HCT116 (cell line): ENCODE results near the gene BCAR1. TPM values are rescaled to one million over a fixed set of nuclear protein-coding genes. Genes with fewer than 3 reads are reported as not detected.

Experiments used
- ATAC-seq: fragments of 200-7000 bp; cut with Tn5 transposase; 2 replicates; pipeline ENCODE4 v1.9.1; 2020; ENCODE audit warnings: mild to moderate bottlenecking, moderate library complexity
- BruUV-seq: library from RNA; stranded (reverse); fragments of 400-500 nt; replicated peaks from 2 replicates; lab custom pipeline; 2021; lab: Mats Ljungman, UMichigan
- CTCF ChIA-PET: fragments of 300-600 bp; sonication (Branson Sonifier 250); formaldehyde crosslinking; loops from one replicate; lab custom pipeline; 2021; ENCODE audit warnings: antibody characterized with exemption; lab: Charles Lee
- POLR2A ChIA-PET: fragments of 300-600, 350-600 bp; sonication (Branson Sonifier 250); formaldehyde crosslinking; loops from one replicate; lab custom pipeline; 2021; ENCODE audit warnings: antibody characterized with exemption; lab: Charles Lee
- RAD21 ChIA-PET, 2 experiments: fragments of 300-600 bp; sonication (Branson Sonifier 250); formaldehyde crosslinking; loops; one replicate each; lab custom pipeline; 2023; ENCODE audit warnings: low total read pairs in 2 of 2; ENCODE audit not compliant: uncharacterized antibody in 2 of 2, unreplicated experiment in 2 of 2, low non-redundant PET in 1 of 2; lab: Charles Lee
- DNase-seq: peaks from one replicate; pipeline ENCODE4 v3.0.0-alpha.2; 2010; ENCODE audit warnings: low read depth, low spot score
- H2AFZ ChIP-seq: fragments of 200-600 bp; shearing (Covaris generic), sonication (generic); 2 replicates; pipeline ENCODE4 v1.6.1; 2017; ENCODE audit warnings: low read depth, mixed run types, mixed read lengths, antibody characterized with exemption, low read length; ENCODE audit not compliant: poor library complexity, severe bottlenecking
- H3K27ac ChIP-seq: 2 replicates; pipeline ENCODE4 v1.5.1; 2012; ENCODE audit warnings: low read depth, low read length
- H3K27me3 ChIP-seq: fragments of 200-600 bp; sonication (generic); 2 replicates; pipeline ENCODE4 v1.6.1; 2016; ENCODE audit warnings: mixed run types, low read length, mixed read lengths; ENCODE audit not compliant: insufficient read depth
- H3K36me3 ChIP-seq, 2 experiments: fragments of 200-500 bp in 1 of 2; fragments of 200-600 bp in 1 of 2; sonication (Bioruptor generic) in 1 of 2; sonication (generic) in 1 of 2; 2 replicates each; pipeline versions ENCODE4 v1.5.1 to v1.6.1; 2014 to 2016; ENCODE audit warnings: low read length in 2 of 2, inconsistent platforms in 1 of 2, mixed read lengths in 1 of 2, mixed run types in 1 of 2; ENCODE audit not compliant: insufficient read depth in 2 of 2, control insufficient read depth in 1 of 2
- H3K4me1 ChIP-seq, 2 experiments: fragments of 200-600 bp in 1 of 2; sonication (generic) in 1 of 2; 2 replicates each; pipeline versions ENCODE4 v1.5.1 to v1.6.1; 2012 to 2017; ENCODE audit warnings: low read length in 2 of 2, inconsistent platforms in 1 of 2, mild to moderate bottlenecking in 1 of 2, mixed read lengths in 1 of 2, mixed run types in 1 of 2, moderate library complexity in 1 of 2; ENCODE audit not compliant: insufficient read depth in 2 of 2, control insufficient read depth in 1 of 2
- H3K4me2 ChIP-seq: fragments of 200-600 bp; sonication (generic); 2 replicates; pipeline ENCODE4 v1.6.1; 2017; ENCODE audit warnings: mixed run types, low read length, mixed read lengths
- H3K4me3 ChIP-seq, 2 experiments: fragments of 200-600 bp in 1 of 2; sonication (generic) in 1 of 2; replicated peaks in 1 of 2; 2 replicates each; pipeline ENCODE4 v1.5.1; 2011 to 2016; ENCODE audit warnings: low read length in 2 of 2, control low read depth in 1 of 2, low read depth in 1 of 2, mild to moderate bottlenecking in 1 of 2, mixed read lengths in 1 of 2, mixed run types in 1 of 2
- H3K79me2 ChIP-seq: fragments of 200-600 bp; sonication (generic); 2 replicates; pipeline ENCODE4 v1.6.1; 2017; ENCODE audit warnings: mild to moderate bottlenecking, mixed run types, low read length, moderate library complexity, mixed read lengths; ENCODE audit not compliant: insufficient read depth
- H3K9ac ChIP-seq: fragments of 200-600 bp; sonication (generic); 2 replicates; pipeline ENCODE4 v1.6.1; 2016; ENCODE audit warnings: low read length, mixed read lengths
- H3K9me2 ChIP-seq: fragments of 200-600 bp; sonication (generic), shearing (Covaris generic); 2 replicates; pipeline ENCODE4 v1.6.1; 2017; ENCODE audit warnings: mixed run types, mild to moderate bottlenecking, moderate library complexity; ENCODE audit not compliant: insufficient read depth
- H3K9me3 ChIP-seq, 2 experiments: fragments of 200-500 bp in 1 of 2; fragments of 200-600 bp in 1 of 2; sonication (Bioruptor generic) in 1 of 2; sonication (generic) in 1 of 2; 2 replicates each; pipeline ENCODE4 v1.6.1; 2014 to 2017; ENCODE audit warnings: low read length in 2 of 2, mixed read lengths in 2 of 2, inconsistent platforms in 1 of 2, low read depth in 1 of 2, mild to moderate bottlenecking in 1 of 2, mixed run types in 1 of 2, moderate library complexity in 1 of 2; ENCODE audit not compliant: control insufficient read depth in 1 of 2, insufficient read depth in 1 of 2
- H4K20me1 ChIP-seq: fragments of 200-600 bp; sonication (generic), shearing (Covaris generic); 2 replicates; pipeline ENCODE4 v1.6.1; 2017; ENCODE audit warnings: mixed run types, mild to moderate bottlenecking, moderate library complexity; ENCODE audit not compliant: insufficient read depth
- CBX3 ChIP-seq: IDR thresholded peaks from 2 replicates; pipeline ENCODE4 v1.6.1; 2012; ENCODE audit warnings: low read depth
- CEBPB ChIP-seq: IDR thresholded peaks from 2 replicates; pipeline ENCODE4 v1.6.1; 2012; ENCODE audit warnings: low read depth
- CTCF ChIP-seq, 3 experiments: fragments of 200-600 bp in 1 of 3; sonication (generic) in 1 of 3; IDR thresholded peaks in 2 of 3; conservative IDR thresholded peaks in 1 of 3; 2 replicates each; pipeline ENCODE4 v1.5.1; 2012 to 2017; ENCODE audit warnings: low read depth in 2 of 3, low read length in 2 of 3, antibody characterized with exemption in 1 of 3, borderline replicate concordance in 1 of 3, control low read depth in 1 of 3, mild to moderate bottlenecking in 1 of 3, mixed read lengths in 1 of 3, mixed run types in 1 of 3, moderate library complexity in 1 of 3; ENCODE audit not compliant: insufficient read depth in 1 of 3
- ELF1 ChIP-seq: IDR thresholded peaks from 2 replicates; pipeline ENCODE4 v1.6.1; 2012; ENCODE audit warnings: low read depth, borderline replicate concordance
- EZH2 ChIP-seq: fragments of 200-600 bp; sonication (generic); IDR thresholded peaks from 2 replicates; pipeline ENCODE4 v1.6.1; 2017; ENCODE audit warnings: antibody characterized with exemption, mixed run types
- EZH2phosphoT487 ChIP-seq: fragments of 200-600 bp; IDR thresholded peaks from 2 replicates; pipeline ENCODE4 v1.6.1; 2018; ENCODE audit warnings: antibody characterized with exemption, borderline replicate concordance
- FOSL1 ChIP-seq: IDR thresholded peaks from 2 replicates; pipeline ENCODE4 v1.6.1; 2012; ENCODE audit warnings: low read depth
- JUND ChIP-seq: IDR thresholded peaks from 2 replicates; pipeline ENCODE4 v1.6.1; 2012
- MAX ChIP-seq: IDR thresholded peaks from 2 replicates; pipeline ENCODE4 v1.6.1; 2012
- POLR2A ChIP-seq: IDR thresholded peaks from 2 replicates; pipeline ENCODE4 v1.7.0; 2011; ENCODE audit warnings: borderline replicate concordance; ENCODE audit not compliant: insufficient read depth, insufficient read length; ENCODE audit errors: extremely low read depth
- POLR2AphosphoS5 ChIP-seq: IDR thresholded peaks from 2 replicates; pipeline ENCODE4 v1.6.1; 2011; ENCODE audit warnings: mild to moderate bottlenecking, low read depth, low read length, moderate library complexity
- REST ChIP-seq: IDR thresholded peaks from 2 replicates; pipeline ENCODE4 v1.6.1; 2012; ENCODE audit warnings: low read depth
- SIN3A ChIP-seq: IDR thresholded peaks from 2 replicates; pipeline ENCODE4 v1.6.1; 2012; ENCODE audit warnings: low read depth
- SRF ChIP-seq: IDR thresholded peaks from 2 replicates; pipeline ENCODE4 v1.6.1; 2012; ENCODE audit warnings: low read depth
- YY1 ChIP-seq: IDR thresholded peaks from 2 replicates; pipeline ENCODE4 v1.6.1; 2011; ENCODE audit warnings: low read length, low read depth, moderate library complexity, mild to moderate bottlenecking; ENCODE audit not compliant: insufficient replicate concordance; ENCODE audit errors: extremely low read depth
- ZFX ChIP-seq: fragments of 450-650 bp; IDR thresholded peaks from 2 replicates; pipeline ENCODE4 v1.6.1; 2017
- ZNF274 ChIP-seq: fragments of 200-500 bp; sonication (Bioruptor generic); IDR thresholded peaks from 2 replicates; pipeline ENCODE4 v1.6.1; 2014; ENCODE audit warnings: mild to moderate bottlenecking, low read depth, low read length, inconsistent platforms
- intact Hi-C: fragments of 100-400 bp; cut with micrococcal nuclease; formaldehyde crosslinking; loops from 2 replicates; pipeline ENCODE4 v1.10.0; 2022
- total RNA-seq: library from RNA; stranded (reverse); gene quantifications from one replicate; pipeline ENCODE4 v1.2.1, GENCODE V29; 2021; ENCODE audit not compliant: unreplicated experiment

Gene BCAR1
- total RNA-seq, 1 experiment from 2014 or later = 49.6 TPM

- TF ChIP-seq REST (no peak), ZNF274 (no peak), JUND (no peak), POLR2AphosphoS5 (no peak), CTCF (IDR thresholded peaks at IDR 0.05 in 2 of 3, conservative IDR thresholded peaks at IDR 0.05 in 1 of 3; ENCODE audit: borderline replicate concordance in 1 of 3, insufficient read depth in 1 of 3, low read depth in 2 of 3, low read length in 2 of 3) (no peak), EZH2 (no peak)
These were observed 42.3 kb upstream of the BCAR1 start (continued) for GRCh38 chr16:75293772-75294171.

- H3K9me2 ChIP-seq = no peaks in the 10 kb centered on the region
- ChIA-PET RAD21 (no interaction called here), POLR2A (interaction anchor here (1.2 kb wide), 1 partner anchor 12 kb away, joined by 5 read pairs; no protein-coding TSS in a partner anchor), CTCF (interaction anchor here (1.5 kb wide), 1 partner anchor 10 kb away, joined by 3 read pairs; no protein-coding TSS in a partner anchor)
- no peaks in the 10 kb centered on the region for H4K20me1 ChIP-seq
- no peak overlapping the region for H3K9ac ChIP-seq
- H2AFZ ChIP-seq = no peak overlapping the region
- ATAC-seq = no peak
- peaks cover 4 to 30% of the 10 kb centered on the region in 2 experiments; a peak in 3 of 4 replicates for H3K4me1 ChIP-seq
- H3K4me3 ChIP-seq = no peak overlapping the region
- no peaks in the 10 kb centered on the region for H3K9me3 ChIP-seq
- no peak overlapping the region for H3K4me2 ChIP-seq
- H3K27me3 ChIP-seq = no peaks in the 10 kb centered on the region
- no TSS peak for BruUV-seq
- H3K27ac ChIP-seq = no peak overlapping the region
- intact Hi-C loops = no loop called here
- H3K79me2 ChIP-seq = no peaks in the 10 kb centered on the region
- no peak for DNase-seq
- peaks cover 0 to 4% of the 10 kb centered on the region in 2 experiments; a peak in 2 of 4 replicates for H3K36me3 ChIP-seq
- TF ChIP-seq ZNF274 (no peak), SIN3A (no peak), ZFX (no peak), MAX (no peak), EZH2 (no peak), SRF (no peak), POLR2A (no peak), CBX3 (no peak), YY1 (no peak), EZH2phosphoT487 (no peak), FOSL1 (no peak), ELF1 (no peak), CEBPB (no peak), CTCF (IDR thresholded peaks at IDR 0.05 in 2 of 3, conservative IDR thresholded peaks at IDR 0.05 in 1 of 3; ENCODE audit: borderline replicate concordance in 1 of 3, insufficient read depth in 1 of 3, low read depth in 2 of 3, low read length in 2 of 3) (no peak)
These were observed 41.7 kb upstream of the BCAR1 start for GRCh38 chr16:75293173-75293572.
